ENCODE results near the gene OR10H1. TPM values are rescaled to one million over a fixed set of nuclear protein-coding genes. Genes with fewer than 3 reads are reported as not detected.

Gene OR10H1
- total RNA-seq, 1 donor from 2014 or later, result not detected

GRCh38 chr19:15779756-15780476 lies 35.5 kb downstream of the OR10H1 start:
- Histone ChIP-seq H3K4me2 (ENCODE audit: low read length) (no peak overlapping the region), H4K20me1 (ENCODE audit: insufficient read depth, low read length) (no peaks in the 10 kb centered on the region), H3K9ac (ENCODE audit: low read length) (no peak overlapping the region), H2AFZ (ENCODE audit: low read depth, low read length) (no peak overlapping the region), H3K4me3 (ENCODE audit: insufficient read depth, low read depth, low read length) (no peak overlapping the region), H3K9me3 (ENCODE audit: insufficient read depth, low read depth, low read length) (peaks cover 3% of the 10 kb centered on the region), H3K36me3 (ENCODE audit: insufficient read depth, low read length) (no peaks in the 10 kb centered on the region), H3K4me1 (ENCODE audit: insufficient read depth, low read length) (no peaks in the 10 kb centered on the region), H3K27me3 (ENCODE audit: insufficient read depth, low read length) (no peaks in the 10 kb centered on the region), H3K27ac (ENCODE audit: low read depth, low read length) (no peak overlapping the region), H3K79me2 (ENCODE audit: insufficient read depth, low read length) (no peaks in the 10 kb centered on the region)
- Mint-ChIP-seq H3K36me3 (ENCODE audit: low read depth, unreplicated experiment) (peaks cover 1% of the 10 kb centered on the region), H3K9me3 (ENCODE audit: unreplicated experiment) (peaks cover 24% of the 10 kb centered on the region), H3K27ac (ENCODE audit: unreplicated experiment) (no peak overlapping the region), H3K27me3 (ENCODE audit: low read depth, unreplicated experiment) (no peaks in the 10 kb centered on the region), H3K4me1 (ENCODE audit: low read depth, unreplicated experiment) (no peaks in the 10 kb centered on the region), H3K4me3 (ENCODE audit: unreplicated experiment) (no peak overlapping the region)
- DNase-seq (ENCODE audit: low read depth) (no peak), FAIRE-seq (no peak)
- TF ChIP-seq EZH2 (IDR thresholded peaks at IDR 0.05; ENCODE audit: insufficient read depth, low read length) (no peak), CTCF (IDR thresholded peaks at IDR 0.05; ENCODE audit: insufficient read depth, low read depth, low read length) (no peak)

GRCh38 chr19:15776991-15777970 lies 38.2 kb downstream of the OR10H1 start:
- Histone ChIP-seq H3K79me2 (ENCODE audit: insufficient read depth, low read length) (no peaks in the 10 kb centered on the region), H2AFZ (ENCODE audit: low read depth, low read length) (no peak overlapping the region), H3K9me3 (ENCODE audit: insufficient read depth, low read depth, low read length) (peaks cover 7% of the 10 kb centered on the region), H4K20me1 (ENCODE audit: insufficient read depth, low read length) (no peaks in the 10 kb centered on the region), H3K4me2 (ENCODE audit: low read length) (no peak overlapping the region), H3K4me3 (ENCODE audit: insufficient read depth, low read depth, low read length) (no peak overlapping the region), H3K27me3 (ENCODE audit: insufficient read depth, low read length) (no peaks in the 10 kb centered on the region), H3K4me1 (ENCODE audit: insufficient read depth, low read length) (no peaks in the 10 kb centered on the region), H3K27ac (ENCODE audit: low read depth, low read length) (no peak overlapping the region), H3K9ac (ENCODE audit: low read length) (no peak overlapping the region), H3K36me3 (ENCODE audit: insufficient read depth, low read length) (no peaks in the 10 kb centered on the region)
- TF ChIP-seq EZH2 (IDR thresholded peaks at IDR 0.05; ENCODE audit: insufficient read depth, low read length), result no peak
- no peak for TF ChIP-seq CTCF (IDR thresholded peaks at IDR 0.05; ENCODE audit: insufficient read depth, low read depth, low read length)
- peaks cover 21% of the 10 kb centered on the region for H3K9me3 Mint-ChIP-seq (ENCODE audit: unreplicated experiment)
- no peak for FAIRE-seq
- no peaks in the 10 kb centered on the region for H3K27me3 Mint-ChIP-seq (ENCODE audit: low read depth, unreplicated experiment)
- H3K27ac Mint-ChIP-seq (ENCODE audit: unreplicated experiment), result no peak overlapping the region
- no peaks in the 10 kb centered on the region for H3K4me1 Mint-ChIP-seq (ENCODE audit: low read depth, unreplicated experiment)
- no peak overlapping the region for H3K4me3 Mint-ChIP-seq (ENCODE audit: unreplicated experiment)
- peaks cover 1% of the 10 kb centered on the region for H3K36me3 Mint-ChIP-seq (ENCODE audit: low read depth, unreplicated experiment)
- DNase-seq (ENCODE audit: low read depth), result no peak

Measured in astrocyte (in vitro differentiated cells and primary cell).